D721Med (cell line): ENCODE data around the gene PCDHA9.
"Not testable (repeated sequence)": the region's sequence is repeated elsewhere in the genome, so short reads cannot be mapped to it uniquely, and the experiment has no call there.

Source experiments
- DNase-seq: peaks from one replicate; pipeline ENCODE4 v3.0.0; 2011; ENCODE audit warnings: low spot score; ENCODE audit not compliant: insufficient read length
- FAIRE-seq: peaks from 2 replicates; lab custom pipeline; 2011; peaks lifted over from hg19 to GRCh38; lab: Jason Lieb, UNC
- TF ChIP-seq, protein P1 (sequence below): IDR thresholded peaks from 2 replicates; pipeline ENCODE4 v1.5.1; 2012; ENCODE audit warnings: mild to moderate bottlenecking, control low read depth; ENCODE audit not compliant: insufficient read depth; ENCODE audit errors: missing control alignments

PCDHA9 gene

DNA sequence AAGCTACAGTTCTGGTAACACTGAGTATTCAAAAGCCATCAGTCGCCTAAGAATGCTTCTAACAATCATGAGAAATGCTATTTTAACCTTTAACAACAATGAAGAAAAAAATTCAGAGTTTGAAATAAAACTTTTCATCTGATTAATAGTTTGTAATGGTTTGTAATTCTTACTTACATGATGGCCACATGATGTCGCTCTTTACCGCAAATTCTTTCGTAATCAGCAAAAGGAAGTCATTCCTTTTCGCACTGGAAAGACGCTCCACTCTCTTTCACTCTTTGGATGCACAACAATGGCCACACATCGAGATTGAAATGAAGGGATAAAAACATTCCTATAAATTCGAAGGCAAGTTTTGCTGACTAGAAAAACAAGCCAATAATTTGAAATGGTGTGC, 14.2 kb upstream of the PCDHA9 start, which contains the start of gene PCDHA7:
Gene PCDHA7, plus strand, starts transcription at position 277 of the 400 bp plus-strand sequence. Its CDS starts 115 bp downstream, at position 392.
- DNase-seq (no peak), FAIRE-seq (no peak)
- TF ChIP-seq, protein P1, sequence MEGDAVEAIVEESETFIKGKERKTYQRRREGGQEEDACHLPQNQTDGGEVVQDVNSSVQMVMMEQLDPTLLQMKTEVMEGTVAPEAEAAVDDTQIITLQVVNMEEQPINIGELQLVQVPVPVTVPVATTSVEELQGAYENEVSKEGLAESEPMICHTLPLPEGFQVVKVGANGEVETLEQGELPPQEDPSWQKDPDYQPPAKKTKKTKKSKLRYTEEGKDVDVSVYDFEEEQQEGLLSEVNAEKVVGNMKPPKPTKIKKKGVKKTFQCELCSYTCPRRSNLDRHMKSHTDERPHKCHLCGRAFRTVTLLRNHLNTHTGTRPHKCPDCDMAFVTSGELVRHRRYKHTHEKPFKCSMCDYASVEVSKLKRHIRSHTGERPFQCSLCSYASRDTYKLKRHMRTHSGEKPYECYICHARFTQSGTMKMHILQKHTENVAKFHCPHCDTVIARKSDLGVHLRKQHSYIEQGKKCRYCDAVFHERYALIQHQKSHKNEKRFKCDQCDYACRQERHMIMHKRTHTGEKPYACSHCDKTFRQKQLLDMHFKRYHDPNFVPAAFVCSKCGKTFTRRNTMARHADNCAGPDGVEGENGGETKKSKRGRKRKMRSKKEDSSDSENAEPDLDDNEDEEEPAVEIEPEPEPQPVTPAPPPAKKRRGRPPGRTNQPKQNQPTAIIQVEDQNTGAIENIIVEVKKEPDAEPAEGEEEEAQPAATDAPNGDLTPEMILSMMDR = no peak

- FAIRE-seq = not testable (repeated sequence)
Measured at GRCh38 chr5:140834439-140835008, 13.7 kb upstream of the PCDHA9 start.

GRCh38 chr5:140835622-140836510, 12.3 kb upstream of the PCDHA9 start:
- DNase-seq = no peak
- TF ChIP-seq, protein P1 = no peak
- FAIRE-seq = no peak

More at GRCh38 chr5:140834439-140835008, 13.7 kb upstream of the PCDHA9 start:
- not testable (repeated sequence) for DNase-seq

DNA sequence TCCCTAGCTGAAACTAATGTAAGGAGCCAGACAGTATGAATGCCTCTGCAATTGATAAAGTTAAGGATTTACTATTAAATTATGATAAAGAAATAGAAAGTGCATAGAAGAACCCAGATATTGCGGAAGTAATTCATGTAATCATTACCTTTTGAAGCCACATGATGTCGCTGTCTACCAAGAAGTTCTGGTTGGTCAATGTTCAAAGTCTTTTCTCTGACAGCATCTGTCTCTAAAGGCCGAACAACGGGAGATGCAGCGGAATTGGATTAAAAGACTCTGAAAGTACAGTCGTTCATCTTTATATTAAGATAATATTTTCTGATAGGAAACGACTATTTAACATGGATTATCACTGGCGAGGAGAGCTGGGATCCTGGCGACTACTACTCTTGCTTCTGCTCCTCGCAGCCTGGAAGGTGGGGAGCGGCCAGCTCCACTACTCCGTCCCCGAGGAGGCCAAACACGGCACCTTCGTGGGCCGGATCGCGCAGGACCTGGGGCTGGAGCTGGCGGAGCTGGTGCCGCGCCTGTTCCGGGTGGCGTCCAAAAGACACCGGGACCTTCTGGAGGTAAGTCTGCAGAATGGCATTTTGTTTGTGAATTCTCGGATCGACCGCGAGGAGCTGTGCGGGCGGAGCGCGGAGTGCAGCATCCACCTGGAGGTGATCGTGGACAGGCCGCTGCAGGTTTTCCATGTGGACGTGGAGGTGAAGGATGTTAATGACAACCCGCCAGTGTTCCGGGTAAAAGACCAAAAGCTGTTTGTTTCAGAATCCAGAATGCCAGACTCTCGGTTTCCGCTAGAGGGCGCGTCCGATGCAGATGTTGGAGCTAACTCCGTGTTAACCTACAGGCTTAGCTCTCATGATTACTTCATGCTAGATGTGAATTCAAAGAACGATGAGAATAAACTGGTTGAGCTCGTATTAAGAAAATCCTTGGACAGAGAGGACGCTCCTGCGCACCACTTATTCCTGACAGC, 6.9 kb upstream of the PCDHA9 start, which contains the start of gene PCDHA8:
Gene PCDHA8, plus strand, starts transcription at position 210 of the 985 bp plus-strand sequence. Its CDS starts 135 bp downstream, at position 345.
- FAIRE-seq (no peak), DNase-seq (no peak)
- TF ChIP-seq, protein P1 = peak; percentile 47

DNA sequence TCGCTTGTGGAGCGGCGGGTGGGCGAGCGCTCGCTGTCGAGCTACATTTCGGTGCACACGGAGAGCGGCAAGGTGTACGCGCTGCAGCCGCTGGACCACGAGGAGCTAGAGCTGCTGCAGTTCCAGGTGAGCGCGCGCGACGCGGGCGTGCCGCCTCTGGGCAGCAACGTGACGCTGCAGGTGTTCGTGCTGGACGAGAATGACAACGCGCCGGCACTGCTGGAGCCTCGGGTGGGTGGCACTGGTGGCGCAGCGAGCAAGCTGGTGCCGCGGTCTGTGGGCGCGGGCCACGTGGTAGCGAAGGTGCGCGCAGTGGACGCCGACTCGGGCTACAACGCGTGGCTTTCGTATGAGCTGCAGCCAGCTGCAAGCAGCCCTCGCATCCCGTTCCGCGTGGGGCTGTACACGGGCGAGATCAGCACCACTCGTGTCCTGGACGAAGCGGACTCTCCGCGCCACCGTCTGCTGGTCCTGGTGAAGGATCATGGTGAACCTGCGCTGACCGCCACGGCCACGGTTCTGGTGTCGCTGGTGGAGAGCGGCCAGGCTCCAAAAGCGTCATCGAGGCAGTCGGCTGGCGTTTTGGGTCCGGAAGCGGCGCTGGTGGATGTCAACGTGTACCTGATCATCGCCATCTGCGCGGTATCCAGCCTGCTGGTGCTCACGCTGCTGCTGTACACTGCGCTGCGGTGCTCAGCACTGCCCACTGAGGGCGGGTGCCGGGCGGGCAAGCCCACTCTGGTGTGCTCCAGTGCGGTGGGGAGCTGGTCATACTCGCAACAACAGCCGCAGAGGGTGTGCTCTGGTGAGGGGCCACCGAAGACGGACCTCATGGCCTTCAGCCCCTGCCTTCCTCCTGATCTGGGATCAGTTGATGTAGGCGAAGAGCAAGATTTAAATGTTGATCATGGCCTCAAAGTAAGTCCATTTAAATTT, 5.1 kb upstream of the PCDHA9 start:
- no peak for FAIRE-seq

DNA sequence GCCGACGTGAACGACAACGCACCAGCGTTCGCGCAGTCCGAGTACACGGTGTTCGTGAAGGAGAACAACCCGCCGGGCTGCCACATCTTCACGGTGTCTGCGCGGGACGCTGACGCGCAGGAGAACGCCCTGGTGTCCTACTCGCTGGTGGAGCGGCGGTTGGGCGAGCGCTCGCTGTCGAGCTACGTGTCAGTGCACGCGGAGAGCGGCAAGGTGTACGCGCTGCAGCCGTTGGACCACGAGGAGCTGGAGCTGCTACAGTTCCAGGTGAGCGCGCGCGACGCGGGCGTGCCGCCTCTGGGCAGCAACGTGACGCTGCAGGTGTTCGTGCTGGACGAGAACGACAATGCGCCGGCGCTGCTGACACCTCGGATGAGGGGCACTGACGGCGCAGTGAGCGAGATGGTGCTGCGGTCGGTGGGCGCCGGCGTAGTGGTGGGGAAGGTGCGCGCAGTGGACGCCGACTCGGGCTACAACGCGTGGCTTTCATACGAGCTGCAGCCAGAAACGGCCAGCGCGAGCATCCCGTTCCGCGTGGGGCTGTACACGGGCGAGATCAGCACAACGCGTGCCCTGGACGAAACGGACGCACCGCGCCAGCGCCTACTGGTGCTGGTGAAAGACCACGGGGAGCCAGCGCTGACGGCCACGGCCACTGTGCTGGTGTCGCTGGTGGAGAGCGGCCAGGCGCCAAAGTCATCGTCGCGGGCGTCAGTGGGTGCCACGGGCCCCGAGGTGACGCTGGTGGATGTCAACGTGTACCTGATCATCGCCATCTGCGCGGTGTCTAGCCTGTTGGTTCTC, 1.9 kb downstream of the PCDHA9 start:
- DNase-seq, FAIRE-seq: not testable (repeated sequence)

More for the DNA sequence above, 5.1 kb upstream of the PCDHA9 start:
- DNase-seq = no peak
- TF ChIP-seq, protein P1 = no peak
